Measurements from ENCODE around the gene RNF222.
"Not testable (repeated sequence)": the region's sequence is repeated elsewhere in the genome, so short reads cannot be mapped to it uniquely, and the experiment has no call there.

The RNF222 gene

DNA sequence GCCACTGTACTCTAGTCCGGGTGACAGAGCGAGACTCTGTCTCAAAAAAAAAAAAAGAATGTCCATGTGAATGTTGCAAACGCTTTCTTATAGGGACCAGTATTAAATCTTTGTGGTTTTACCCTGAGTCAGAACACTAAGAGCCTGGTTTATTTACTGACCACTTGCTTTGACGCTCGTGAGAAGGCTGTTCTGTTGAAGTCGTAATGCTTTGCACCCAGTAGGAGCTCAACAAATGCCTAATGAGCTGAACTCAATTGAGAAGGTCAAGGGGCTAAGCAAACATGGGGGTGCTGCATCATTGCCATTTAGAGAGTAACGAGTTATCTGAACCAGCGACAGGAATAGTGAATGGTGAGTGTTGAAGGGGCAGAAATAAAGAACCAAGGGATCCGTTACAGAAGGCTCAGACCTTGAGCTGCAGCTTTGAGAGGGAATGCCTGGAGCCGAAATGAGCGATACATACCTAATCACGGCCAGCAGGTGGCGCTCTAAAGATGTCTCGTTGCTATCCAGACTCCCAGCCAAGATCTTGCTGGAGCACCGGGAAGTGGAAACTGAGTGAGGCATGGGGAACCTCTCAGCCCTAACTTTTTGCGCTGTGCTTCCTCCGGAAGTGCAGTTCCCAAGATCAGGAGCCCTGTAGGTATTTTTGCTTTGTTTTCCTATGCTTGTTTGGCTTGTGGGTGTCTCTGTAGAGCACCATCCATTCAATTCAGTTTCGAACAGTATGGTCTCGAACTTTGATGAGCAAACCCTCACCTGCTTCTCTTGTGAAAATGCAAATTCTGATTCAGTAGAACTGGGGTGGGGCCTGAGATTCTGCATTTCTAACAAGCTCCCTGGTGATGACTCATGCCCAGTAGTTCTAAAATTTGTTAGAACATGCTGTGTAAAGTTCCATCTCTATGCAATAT is 12.6 kb upstream of the RNF222 start:
- peak; percentile 81 to 85 for DNase-seq

DNA sequence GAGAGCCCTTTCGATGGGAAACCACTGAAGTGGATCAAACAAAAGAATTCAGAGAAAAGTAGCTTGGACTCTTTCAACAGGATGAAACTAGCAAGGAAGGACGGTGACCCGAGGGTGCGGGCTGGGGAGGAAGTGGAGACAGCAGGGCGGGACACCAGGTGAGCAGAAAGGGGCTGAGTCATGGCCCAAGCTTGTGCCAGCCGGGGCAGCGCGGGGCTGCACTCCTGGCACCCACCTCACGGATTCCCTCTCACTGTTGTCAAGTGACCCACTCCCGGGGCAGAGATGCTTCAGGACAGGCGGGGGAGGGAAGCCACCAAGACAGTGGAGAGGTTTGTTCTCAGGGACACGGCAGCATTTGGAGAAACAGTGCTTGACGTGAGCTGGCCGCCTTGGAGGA is 10.7 kb upstream of the RNF222 start:
- no peak for DNase-seq

GRCh38 chr17:8406174-8406573 is 8.5 kb upstream of the RNF222 start:
- no peak for DNase-seq

DNA sequence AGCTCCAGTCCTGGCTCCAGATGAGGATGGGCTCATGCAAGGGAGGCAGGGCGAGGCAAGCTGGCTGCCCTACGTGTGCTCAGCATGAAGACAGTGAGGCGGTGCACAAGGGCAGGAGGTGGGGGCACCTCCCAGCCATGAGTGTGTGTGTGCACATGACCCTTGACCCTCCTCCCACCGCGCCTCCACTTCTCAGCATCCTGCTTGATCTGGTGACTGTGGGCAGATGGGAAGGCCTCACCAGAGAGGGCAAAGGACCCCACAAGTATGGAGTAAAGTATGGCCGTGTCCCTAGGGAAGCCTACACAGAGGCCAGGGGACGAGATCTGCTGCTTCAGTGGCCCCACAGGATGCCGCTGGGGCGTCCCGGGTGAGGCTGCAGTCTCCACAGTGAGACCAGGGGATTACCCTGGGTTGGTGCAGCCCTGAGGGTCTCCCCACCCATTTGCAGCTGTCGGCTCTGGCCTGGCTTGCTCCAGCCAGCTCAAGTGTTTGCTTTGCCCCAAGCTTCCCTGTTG is 7.9 kb upstream of the RNF222 start:
- DNase-seq, result no peak

DNA sequence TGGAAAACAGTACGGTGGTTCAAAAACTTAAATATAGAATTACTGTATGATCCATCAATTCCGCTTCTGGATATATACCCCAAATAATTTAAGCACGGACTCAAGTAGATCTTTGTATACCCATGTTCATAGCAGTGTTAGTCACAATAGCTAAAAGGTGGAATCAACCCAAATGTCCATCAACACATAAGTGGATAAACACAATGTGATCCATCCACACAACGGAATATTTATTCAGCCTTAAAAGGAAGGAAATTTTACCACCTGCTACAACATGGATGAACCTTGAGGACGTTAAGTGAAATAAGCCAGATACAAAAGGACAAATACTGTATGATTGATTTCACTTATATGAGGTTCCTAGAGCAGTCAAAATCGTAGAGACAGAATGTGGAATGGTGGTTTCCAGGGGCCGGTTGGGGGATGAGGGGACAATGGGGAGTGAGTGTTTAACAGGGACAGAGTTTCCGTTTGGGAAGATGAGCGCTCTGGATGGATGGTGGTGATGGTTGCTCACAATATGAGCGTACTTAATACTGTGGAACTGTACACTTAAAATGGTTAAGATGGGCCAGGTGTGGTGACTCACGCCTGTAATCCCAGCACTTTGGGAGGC is 5.4 kb upstream of the RNF222 start:
- no peak for DNase-seq

DNA sequence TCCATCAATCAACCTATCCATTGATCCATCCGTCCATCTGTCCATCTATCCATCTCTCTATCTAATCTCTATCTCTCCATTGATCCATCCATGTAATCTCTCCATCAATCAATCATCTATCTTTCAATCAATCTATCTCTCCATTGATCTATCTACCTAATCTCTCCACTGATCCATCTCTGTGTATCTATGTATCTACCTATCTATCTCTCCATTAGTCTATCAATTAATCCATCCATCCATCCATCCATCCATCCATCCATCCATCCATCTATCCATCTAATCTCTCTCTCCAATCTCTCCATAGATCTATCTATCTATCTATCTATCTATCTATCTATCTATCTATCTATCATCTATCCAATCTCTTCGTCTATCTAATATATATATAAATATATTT is 3.5 kb upstream of the RNF222 start:
- no peak for DNase-seq

DNA sequence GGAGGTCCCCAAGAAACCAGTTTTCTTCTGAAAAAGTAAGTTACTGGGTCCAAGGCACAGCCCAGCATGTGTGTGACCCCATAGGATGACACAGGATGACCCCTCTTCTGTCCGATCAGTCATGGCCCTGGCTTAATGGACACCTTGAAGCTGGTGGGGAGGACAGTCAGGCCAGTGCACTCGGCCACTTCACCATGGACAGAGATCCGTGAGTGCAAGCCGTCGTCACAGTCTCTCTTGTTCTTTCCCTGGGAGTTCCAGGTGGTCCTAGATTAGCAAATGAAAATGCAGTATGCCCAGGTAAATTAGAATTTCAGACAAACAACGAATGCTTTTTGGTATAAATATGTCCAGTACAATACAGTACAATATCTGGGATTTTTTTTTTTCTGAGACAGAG is 1.4 kb upstream of the RNF222 start:
- no peak for DNase-seq

DNA sequence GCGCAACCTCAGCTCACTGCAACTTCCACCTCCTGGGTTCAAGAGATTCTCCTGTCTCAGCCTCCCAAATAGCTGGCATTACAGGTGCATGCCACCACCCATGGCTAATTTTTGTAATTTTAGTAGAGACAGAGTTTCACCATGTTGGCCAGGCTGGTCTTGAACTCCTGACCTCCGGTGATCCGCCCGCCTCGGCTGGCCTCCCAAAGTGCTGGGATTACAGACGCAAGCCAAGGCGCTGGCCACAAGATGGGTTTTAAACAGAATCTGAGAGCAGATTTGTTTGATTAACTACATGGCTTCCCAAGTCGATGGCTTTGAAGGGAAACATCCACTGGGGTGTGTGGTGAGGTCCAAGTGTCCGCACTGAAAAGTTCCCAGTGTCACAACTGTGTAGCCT is 3.1 kb downstream of the RNF222 start:
- not testable (repeated sequence) for DNase-seq

GRCh38 chr17:8393470-8394231 is 4.0 kb downstream of the RNF222 start:
- peak; percentile 37 to 44 for DNase-seq

DNA sequence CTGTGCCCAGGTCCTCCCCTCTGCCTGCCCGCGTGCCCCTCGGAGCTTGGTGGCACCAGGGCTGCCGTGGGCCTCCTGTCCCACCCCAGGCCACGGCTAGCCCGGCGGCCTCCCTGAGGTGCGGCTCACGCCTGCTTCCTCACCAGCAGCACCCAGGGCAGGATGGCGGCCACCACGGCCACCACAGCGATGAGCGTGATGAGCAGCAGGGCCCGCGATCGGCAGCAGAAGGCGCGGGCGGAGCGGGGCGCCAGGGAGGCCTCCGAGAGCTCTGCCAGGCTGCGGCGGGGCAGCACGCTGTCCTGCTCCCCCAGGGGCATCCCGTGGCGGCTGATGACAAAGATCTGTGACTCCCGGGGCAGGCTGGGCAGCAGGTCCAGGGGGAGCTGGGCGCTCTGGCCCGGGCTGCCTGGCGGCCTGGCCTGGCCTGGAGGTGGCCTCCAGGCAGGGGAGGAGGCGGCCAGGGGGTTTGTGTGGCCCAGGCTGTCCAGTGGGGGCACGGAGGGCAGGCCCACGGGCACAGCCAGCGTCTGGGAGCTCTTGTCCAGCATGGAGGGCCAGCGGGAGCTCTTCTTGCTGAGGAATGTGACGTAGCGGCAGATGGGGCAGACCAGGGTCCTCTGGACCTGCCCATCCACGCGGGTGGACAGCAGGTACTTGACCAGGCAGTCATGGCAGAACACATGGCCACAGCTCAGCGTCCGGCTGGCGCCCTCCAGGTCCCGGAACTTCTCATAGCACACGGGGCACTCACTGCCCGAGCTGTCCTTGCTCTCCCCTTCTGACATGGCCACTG is 4.8 kb downstream of the RNF222 start:
- no peak for DNase-seq

DNA sequence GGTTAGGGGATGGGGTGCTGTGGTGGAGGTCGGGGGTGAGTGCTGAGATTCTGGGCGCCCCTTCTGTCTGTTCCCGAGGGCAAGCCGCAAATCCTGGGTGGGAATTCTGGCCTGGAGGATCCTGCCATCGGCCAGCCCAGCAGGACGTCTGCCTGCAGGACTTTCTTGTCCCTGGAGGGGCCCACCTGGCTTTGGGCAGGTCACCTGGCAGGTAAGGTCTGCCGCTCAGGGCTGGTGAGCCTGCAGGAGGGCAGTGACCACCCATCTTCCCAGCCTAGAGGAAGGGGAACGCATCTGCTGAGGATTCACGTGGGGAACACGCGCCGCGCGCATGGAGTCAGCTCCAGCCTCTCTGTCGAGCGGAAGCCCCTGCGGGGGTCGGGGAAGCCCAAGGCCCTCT is 5.4 kb downstream of the RNF222 start:
- DNase-seq, result no peak

DNA sequence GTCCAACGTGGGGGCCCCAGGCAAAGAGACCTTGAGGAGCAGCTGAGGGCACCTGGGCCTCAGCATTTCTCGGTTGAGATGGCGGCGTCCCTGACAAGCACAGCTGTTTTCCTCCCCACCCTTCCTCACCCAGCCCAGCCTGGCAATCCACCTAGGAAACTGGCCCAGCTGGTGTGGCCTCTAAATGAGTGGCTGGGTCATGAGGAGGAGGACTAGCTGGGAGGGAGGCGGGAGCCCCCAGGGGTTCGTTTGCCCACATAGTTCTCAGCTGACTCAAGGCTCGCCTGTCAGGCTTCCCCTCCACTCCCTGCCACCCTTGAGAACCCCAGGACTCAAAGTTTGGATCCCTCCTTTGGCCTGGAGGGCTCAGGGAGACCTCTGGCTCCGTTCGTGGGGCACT is 5.9 kb downstream of the RNF222 start:
- no peak for DNase-seq

GRCh38 chr17:8387914-8388651 is 9.5 kb downstream of the RNF222 start:
- DNase-seq, result no peak

DNA sequence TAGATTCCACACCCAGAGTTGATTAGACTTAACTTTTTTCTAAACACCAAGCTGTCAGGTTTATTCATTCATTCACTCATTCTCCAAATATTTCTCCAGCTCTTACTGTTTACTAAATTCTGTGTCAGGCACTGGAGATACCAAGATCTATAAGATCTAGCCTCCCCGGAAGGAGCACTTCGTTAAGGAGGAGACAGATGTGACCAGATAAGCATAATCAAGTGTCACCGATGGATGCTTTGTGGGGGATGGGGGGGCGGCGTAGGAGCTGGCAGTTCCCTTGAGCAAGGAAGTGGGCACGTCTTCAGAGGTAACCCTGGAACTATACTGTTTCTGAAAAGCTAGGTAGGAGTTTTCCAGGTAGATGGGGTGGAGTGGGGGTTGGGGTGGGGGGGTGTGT is 10.8 kb downstream of the RNF222 start:
- DNase-seq, result no peak

DNA sequence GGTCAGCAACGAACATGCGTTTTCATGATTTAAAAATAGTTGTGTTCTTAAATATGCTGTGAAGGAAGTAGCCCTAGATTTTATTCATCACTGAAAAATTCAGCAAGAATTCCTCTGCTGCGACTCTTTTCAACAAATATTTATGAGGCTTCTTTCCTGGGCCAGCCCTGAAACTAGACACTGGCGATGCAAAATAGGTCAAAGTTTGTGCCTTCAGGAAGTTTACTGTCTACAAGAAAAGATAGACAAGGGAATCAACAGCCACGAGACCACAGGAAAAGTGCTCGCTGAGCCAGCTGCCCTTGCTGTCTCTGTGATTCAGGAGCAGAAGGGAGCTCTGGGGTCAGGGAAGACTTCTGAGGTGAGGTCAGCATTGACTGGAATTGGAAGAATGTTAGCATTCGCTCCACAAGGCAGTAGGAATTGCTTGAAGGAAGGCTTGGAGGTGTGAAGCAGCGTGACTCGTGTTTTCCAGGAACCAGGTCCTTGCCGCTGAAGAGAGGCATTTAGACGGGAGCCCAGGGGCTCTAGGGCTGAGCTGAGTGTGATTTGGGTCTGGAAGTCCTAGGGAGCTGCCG is 12.7 kb downstream of the RNF222 start:
- no peak for DNase-seq

- peak; percentile 96 for DNase-seq
Measured at GRCh38 chr17:8383143-8383822, 14.3 kb downstream of the RNF222 start, which contains the start of gene RPL26. Gene RPL26 (minus strand): TSS chr17:8383193. CDS start chr17:8382310, 883 bp downstream.

- no peak for DNase-seq
Measured at GRCh38 chr17:8382880-8383142, 14.8 kb downstream of the RNF222 start.

GRCh38 chr17:8382052-8382879 is 15.4 kb downstream of the RNF222 start:
- no peak for DNase-seq

- no peak for DNase-seq
Measured at GRCh38 chr17:8380049-8380448, 17.6 kb downstream of the RNF222 start.

GRCh38 chr17:8378117-8378516 is 19.5 kb downstream of the RNF222 start:
- not testable (repeated sequence) for DNase-seq
